CD4-positive, alpha-beta T cell treated with Interleukin-12 subunit alpha and Interleukin-12 subunit beta, for 1 hour (primary cell): ENCODE data around the gene FRS2.
A peak's percentile ranks its signal among the peaks of the same experiment; 100 is the strongest.
"Not testable (repeated sequence)": the region's sequence is repeated elsewhere in the genome, so short reads cannot be mapped to it uniquely, and the experiment has no call there.

Experiments
- DNase-seq: peaks from one replicate; pipeline ENCODE4 v3.0.0-alpha.2; 2020

FRS2 gene

GRCh38 chr12:69470189-69471075 lies at the start of gene FRS2:
FRS2 (plus strand) TSS chr12:69470388; CDS start chr12:69569031, 98,643 bp downstream.
- DNase-seq: peak; percentile 82

GRCh38 chr12:69421548-69421947 lies 48.6 kb upstream of the FRS2 start:
- DNase-seq: no peak

GRCh38 chr12:69423037-69423905 lies 46.9 kb upstream of the FRS2 start:
- DNase-seq: no peak

GRCh38 chr12:69425417-69425816 lies 44.8 kb upstream of the FRS2 start:
- DNase-seq: no peak

GRCh38 chr12:69428351-69429073 lies 41.7 kb upstream of the FRS2 start:
- no peak for DNase-seq

GRCh38 chr12:69430942-69431590 lies 39.1 kb upstream of the FRS2 start:
- DNase-seq: no peak

- DNase-seq: no peak
Observed at GRCh38 chr12:69431591-69432222, 38.5 kb upstream of the FRS2 start.

- DNase-seq: no peak
Observed at GRCh38 chr12:69433653-69434052, 36.5 kb upstream of the FRS2 start.

- no peak for DNase-seq
Observed at GRCh38 chr12:69435644-69436043, 34.5 kb upstream of the FRS2 start.

- no peak for DNase-seq
Observed at GRCh38 chr12:69437073-69437472, 33.1 kb upstream of the FRS2 start.

- no peak for DNase-seq
Observed at GRCh38 chr12:69438539-69438938, 31.6 kb upstream of the FRS2 start.

GRCh38 chr12:69440016-69440415 lies 30.2 kb upstream of the FRS2 start:
- no peak for DNase-seq

- no peak for DNase-seq
Observed at GRCh38 chr12:69440886-69441285, 29.3 kb upstream of the FRS2 start.

- DNase-seq: no peak
Observed at GRCh38 chr12:69442894-69443293, 27.3 kb upstream of the FRS2 start.

GRCh38 chr12:69443916-69444315 lies 26.3 kb upstream of the FRS2 start:
- DNase-seq: no peak

- DNase-seq: no peak
Observed at GRCh38 chr12:69447892-69448291, 22.3 kb upstream of the FRS2 start.

GRCh38 chr12:69452598-69453132 lies 17.5 kb upstream of the FRS2 start:
- not testable (repeated sequence) for DNase-seq

GRCh38 chr12:69456239-69456638 lies 13.9 kb upstream of the FRS2 start:
- no peak for DNase-seq

GRCh38 chr12:69457433-69457832 lies 12.8 kb upstream of the FRS2 start:
- DNase-seq: no peak

- no peak for DNase-seq
Observed at GRCh38 chr12:69459477-69459876, 10.7 kb upstream of the FRS2 start.

- DNase-seq: no peak
Observed at GRCh38 chr12:69464428-69464827, 5.8 kb upstream of the FRS2 start.

GRCh38 chr12:69466867-69467266 lies 3.3 kb upstream of the FRS2 start:
- DNase-seq: no peak
